ENCODE measurements around the gene BORA.

- TF ChIP-seq POLR2AphosphoS5 (IDR thresholded peaks at IDR 0.05; ENCODE audit: borderline replicate concordance, low read depth, low read length) (no peak), EZH2 (IDR thresholded peaks at IDR 0.05) (no peak)
Observed at GRCh38 chr13:72754111-72754510, 26.4 kb downstream of the BORA start.
